Pons (tissue), 1 donor: ENCODE results near the gene LPAR1.
A peak's percentile ranks its signal among the peaks of the same experiment; 100 is the strongest.

Source experiments
- DNase-seq: peaks from one replicate; pipeline ENCODE4 v3.0.0-alpha.2; 2016; ENCODE audit warnings: low spot score

Gene LPAR1

GRCh38 chr9:110952540-110952859, 85.8 kb downstream of the LPAR1 start:
- no peak for DNase-seq

DNA sequence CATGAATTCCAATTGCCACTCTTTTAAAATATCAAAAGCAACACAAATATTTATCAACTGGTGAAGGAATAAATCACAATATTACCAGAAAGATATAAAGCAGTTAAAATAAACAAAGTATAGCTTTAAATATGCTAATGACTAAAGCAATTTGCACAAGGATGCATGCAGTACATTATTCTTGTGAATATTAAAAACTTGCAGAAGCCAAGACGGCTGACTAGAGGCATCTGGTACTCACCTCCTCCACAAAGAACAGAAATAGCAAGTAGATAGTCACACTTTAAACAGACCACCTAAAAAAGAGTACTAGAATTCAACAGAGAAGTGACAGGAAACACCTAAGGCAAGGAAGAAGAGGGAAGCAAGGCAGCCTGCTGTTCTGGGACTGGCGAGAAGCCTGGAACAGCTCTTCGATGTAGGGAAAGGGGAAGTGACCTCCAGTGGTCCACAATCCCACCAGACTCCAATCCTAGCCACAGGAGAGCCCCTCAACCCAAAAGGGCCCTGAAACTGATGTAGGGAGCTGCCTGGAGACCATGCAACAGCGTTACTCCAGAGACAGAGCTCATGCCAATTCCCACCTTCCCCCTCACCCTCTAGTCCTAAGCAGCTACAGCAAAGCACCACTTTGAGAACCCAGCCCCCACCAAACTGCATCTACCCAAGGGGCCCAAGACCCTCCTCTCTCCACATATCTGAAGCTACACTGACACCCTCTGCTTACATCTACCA, 86.3 kb downstream of the LPAR1 start:
- no peak for DNase-seq

- DNase-seq, result no peak
Observed at GRCh38 chr9:110950041-110950645, 88.1 kb downstream of the LPAR1 start.

DNA sequence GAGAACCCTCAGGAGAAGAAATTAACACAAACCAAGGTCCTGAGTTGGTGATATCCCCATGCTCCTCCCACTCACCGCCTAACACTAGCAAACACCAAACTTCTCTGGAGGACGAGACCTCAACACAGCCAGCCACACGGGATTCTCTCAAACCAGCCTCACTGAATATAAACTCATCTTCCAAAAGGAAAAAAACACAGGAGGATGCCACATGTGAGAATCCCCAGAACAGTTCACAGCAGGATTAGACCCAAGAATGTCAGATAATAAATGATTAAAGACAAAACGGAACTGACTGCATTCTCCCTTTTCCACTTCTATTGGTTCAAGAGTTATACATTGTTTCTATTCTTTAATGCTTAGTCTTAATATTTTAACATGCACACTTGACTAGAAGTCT, 89.2 kb downstream of the LPAR1 start:
- no peak for DNase-seq

DNA sequence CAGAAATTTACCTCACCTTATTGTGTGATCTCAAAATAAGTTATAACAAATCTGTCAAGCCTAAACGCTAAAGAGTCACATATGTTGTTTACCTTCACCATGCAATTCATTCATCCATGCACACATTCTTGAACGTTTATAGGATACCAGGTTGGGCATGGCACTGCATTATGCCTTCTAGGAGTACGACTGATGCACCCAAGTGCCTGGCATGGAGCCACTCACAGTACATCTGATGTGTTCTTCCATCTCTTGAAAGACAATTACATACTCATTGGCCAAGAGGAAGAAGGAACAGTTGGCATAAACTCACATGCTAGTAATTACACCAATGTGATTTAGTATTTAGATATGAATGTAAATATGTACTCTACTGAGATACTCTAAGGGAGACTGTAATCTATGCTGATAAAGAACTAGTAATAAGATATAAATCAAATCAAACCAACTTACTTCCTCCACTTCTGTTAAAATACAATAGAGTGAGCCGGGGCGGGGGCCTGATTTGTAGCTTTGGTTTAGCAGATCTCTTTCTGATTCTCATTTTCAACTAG, 90.7 kb downstream of the LPAR1 start:
- no peak for DNase-seq

GRCh38 chr9:110942522-110942921, 95.7 kb downstream of the LPAR1 start:
- no peak for DNase-seq

DNA sequence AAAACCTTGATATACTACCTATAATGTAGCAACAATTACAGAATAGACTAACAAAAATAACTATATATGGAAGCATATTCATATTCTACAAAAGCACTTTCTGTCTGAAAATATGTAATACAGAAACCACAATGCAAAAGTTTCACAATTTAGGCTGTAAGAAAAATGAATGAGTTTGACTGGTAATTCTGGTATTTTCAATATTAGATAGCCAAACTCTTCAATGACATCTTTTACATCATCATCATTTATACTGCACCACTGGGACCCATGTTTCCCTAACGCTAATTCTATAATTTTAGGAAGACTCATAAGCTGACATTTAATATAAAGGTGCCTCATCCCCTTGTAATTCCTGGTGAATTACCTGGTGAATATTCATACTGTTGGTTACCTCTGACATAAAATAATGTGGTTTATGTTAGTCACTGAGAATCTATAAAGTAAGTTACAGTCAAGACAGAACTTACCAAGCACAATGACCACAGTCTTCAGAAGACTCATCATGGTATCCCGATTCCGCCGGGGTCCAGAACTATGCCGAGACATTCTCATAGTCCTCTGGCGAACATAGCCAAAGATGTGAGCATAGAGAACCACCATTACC, 97.2 kb downstream of the LPAR1 start:
- no peak for DNase-seq

DNA sequence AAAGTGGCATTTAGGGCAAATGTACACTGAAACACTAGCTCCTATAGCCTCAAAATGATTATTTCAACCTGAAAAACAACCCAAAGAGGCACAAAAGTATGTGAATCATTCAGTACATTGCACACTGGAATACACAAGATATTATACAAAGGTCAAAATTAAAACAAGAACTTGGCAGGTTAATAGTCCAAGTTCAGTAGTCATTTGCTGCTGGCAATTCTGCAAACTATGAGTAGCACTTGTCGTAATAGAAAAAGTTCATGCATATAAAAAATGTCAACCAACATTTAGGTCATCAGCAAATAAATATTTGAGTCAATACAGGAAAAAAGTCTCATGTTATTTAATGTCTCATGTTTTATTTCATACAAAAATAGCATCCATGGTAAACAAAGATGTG, 98.7 kb downstream of the LPAR1 start:
- no peak for DNase-seq

DNA sequence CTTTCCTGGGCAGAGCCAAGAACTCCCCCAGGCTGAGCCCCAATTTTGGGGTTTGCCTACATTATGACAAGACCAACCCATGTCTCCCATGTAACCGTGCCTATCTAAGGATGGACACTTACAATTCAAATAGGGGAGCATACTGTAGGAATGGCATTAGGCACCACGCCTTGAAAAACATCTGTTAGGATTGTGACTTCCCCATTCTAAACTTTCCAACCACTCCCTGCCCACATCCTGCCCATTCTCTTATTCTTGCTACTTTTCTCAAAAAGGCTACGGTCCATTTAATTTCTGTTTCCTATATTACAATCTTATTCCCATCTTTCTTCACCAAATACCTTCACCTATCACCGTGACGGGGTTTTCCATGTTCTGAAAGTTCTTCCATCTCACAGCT, 99.2 kb downstream of the LPAR1 start:
- DNase-seq, result no peak

- DNase-seq, result no peak
Observed at GRCh38 chr9:110938242-110938641, 100.0 kb downstream of the LPAR1 start.

DNA sequence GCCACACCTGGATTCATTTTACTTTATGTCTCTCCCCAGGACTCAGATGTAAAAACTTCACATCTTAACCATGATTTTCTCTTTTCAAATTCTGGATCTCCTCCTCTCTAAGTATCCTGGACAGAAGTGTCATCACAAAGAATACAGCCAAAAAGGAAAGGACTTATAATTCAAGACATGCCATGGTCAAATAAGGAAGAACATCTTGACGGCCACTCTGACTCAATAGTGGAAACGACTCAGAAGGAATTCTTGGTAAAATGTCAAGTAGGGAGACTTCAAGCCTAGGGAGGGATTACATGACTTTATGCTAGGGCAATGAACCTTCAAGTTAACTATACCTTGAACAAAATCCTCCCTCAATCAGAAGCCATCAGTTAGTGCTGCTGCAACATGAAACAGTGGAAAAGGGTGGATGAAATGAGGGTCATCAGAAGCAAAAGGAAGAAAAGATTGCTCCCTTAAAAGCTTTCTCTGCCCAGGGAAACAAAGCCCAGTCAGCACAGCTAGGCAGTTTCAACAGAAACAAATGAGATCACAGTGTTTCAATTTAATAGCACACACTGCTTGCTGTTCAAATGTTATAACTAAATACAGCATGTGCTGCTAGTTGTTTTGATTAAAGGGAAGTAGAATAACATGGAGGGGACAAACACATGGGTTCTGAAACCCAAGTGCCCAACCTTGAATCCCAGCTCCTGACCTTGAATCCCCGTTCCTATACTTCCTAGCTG, 101.4 kb downstream of the LPAR1 start:
- DNase-seq, result peak; percentile 31

- no peak for DNase-seq
Observed at GRCh38 chr9:110936237-110936636, 102.0 kb downstream of the LPAR1 start.

DNA sequence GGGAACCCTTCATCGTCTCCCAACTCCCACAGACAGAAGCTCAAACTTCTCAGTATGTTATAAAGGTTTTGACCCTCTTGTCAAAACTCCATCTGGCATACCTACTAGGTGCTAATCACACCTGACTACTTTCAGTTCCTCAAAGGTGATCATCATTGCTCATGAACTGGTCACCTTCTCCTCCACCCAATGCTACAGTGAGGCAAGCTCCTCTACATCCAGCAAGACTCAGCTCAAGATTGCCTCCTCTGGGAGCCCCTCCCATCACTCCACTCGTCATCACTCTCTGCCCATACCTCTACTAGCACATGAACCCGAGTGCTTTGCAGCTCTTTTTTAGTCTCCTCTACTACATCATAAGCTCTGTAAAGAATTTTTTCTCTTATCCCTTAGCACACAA, 102.4 kb downstream of the LPAR1 start:
- DNase-seq, result no peak

DNA sequence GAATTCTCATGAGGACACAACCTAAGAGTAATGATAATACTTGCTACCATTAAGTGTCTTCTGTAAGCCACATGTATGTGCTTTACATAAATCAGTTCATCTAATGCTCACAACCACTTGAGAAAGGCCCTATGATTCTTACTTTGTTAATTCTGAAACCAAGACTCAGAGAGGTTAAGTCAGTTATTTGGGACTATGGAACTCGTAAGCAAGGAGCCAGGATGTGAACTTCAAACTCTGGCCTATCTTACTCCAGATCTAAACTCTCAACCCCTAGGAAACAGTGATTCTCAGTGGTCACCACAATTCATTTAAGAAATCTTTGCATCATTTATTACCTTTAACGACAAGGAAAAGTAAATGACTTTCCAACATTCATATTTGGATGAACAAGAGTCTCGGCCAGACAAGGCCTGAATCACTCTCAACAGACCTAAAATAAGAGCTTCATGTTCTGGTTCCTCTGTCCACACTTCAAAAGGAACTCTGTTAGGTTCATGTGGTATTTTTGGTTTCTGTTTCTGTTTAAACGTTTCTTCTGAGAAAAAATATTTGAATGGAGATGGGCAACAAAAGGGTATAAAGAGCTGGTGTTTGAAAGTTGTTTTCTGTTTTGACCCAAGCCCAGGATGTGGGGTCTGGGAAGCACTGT, 104.8 kb downstream of the LPAR1 start:
- peak; percentile 65 for DNase-seq

DNA sequence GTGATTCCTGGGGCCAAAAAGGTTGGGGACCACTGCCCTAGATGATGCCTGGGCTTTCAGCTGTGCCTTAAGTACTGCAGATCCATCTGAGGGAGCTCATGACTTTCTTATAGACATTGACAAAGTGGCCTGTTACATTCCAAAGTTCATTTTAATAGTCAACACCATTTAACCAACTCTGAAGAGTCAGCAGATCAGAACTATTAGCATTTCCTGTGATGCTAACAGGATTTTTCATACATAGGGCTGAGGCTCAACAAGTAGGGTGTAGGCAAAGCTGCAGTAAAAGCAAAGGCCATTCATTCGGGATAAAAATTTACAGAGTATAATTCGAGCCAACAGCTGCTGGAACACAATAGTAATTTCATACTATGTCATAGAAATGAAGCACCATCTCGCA, 105.4 kb downstream of the LPAR1 start:
- no peak for DNase-seq

GRCh38 chr9:110928599-110928998, 109.7 kb downstream of the LPAR1 start:
- no peak for DNase-seq

- DNase-seq, result no peak
Observed at GRCh38 chr9:110926828-110927487, 111.3 kb downstream of the LPAR1 start.

GRCh38 chr9:110923601-110924000, 114.7 kb downstream of the LPAR1 start:
- DNase-seq, result no peak

- DNase-seq, result no peak
Observed at GRCh38 chr9:110922145-110922544, 116.1 kb downstream of the LPAR1 start.

- no peak for DNase-seq
Observed at GRCh38 chr9:110921705-110922104, 116.6 kb downstream of the LPAR1 start.

DNA sequence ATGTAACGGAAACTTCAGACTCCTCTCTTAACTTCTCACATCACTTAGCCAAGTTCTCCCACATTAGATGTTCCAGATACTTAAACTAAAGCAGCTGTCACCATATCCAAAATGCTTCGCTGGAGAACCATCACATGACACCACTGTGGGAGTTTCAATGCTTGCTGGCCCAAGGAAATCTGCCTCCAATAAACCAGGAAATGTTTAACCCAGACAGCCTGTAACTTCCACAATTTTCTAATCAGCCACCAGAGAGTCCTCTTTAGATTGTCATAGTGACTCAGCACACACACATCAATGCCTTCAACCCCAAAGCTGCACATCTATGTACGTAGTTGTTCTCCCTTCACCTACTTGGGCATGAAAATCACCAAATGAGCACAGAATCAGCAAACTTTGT, 118.7 kb downstream of the LPAR1 start:
- peak; percentile 60 for DNase-seq

DNA sequence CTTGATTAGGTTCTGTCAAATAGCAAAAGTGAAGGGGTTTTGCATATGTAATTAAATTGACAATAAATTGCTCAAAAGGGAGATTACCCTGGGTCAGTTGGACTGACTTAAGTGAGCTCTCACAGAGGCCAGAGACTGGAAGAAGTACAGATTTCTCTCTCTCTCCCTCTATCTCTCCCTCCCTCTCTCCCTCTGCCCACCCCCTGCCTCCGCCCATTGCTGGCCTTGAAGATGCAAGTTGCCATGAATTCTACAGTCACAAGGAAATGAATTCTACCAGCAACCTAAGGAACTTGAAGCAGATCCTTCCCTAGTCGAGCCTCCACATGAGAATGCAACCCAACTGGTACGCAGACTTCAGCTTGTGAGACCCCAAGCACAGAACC, 119.2 kb downstream of the LPAR1 start:
- DNase-seq, result no peak
